ENCODE results near the gene SPATC1L. TPM values are rescaled to one million over a fixed set of nuclear protein-coding genes. Genes with fewer than 3 reads are reported as not detected.

SPATC1L gene
- 1 to 10 TPM; 1.1 to 9.4 (median 1.9) TPM for total RNA-seq

DNA sequence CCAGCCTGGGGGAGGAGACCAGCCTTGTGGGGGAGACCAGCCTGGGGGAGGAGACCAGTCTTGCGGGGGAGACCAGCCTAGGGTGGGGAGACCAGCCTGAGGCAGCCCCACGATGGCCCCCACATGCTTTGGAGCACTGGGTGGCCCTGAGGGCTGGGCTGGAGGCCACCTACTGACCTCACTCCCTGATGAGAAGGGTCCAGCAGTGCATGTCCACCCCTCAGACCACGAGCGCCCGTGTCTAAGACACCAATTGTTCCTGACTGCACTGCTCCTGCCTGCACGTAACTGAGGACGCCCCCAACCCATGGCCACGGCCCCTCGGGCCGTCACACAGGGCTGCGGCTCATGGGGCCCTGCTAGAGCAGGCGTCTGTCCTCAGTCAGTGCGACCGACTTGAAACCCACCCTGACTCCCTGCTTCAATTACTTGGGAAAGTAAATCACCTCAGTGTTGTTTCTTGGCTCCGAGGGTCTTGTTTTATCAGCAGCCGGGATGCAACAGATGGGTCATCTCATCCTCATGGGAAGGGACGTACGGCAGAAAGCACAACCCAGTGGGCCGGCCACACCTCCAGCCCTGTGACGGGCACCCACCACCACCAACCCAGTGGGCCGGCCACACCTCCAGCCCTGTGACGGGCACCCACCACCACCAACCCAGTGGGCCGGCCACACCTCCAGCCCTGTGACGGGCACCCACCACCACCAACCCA, at the start of gene SPATC1L:
Gene SPATC1L (minus strand): TSS at position 550 of the 715 bp plus-strand sequence. CDS start 1,643 bp downstream, outside the sequence.
- TF ChIP-seq, protein P1, sequence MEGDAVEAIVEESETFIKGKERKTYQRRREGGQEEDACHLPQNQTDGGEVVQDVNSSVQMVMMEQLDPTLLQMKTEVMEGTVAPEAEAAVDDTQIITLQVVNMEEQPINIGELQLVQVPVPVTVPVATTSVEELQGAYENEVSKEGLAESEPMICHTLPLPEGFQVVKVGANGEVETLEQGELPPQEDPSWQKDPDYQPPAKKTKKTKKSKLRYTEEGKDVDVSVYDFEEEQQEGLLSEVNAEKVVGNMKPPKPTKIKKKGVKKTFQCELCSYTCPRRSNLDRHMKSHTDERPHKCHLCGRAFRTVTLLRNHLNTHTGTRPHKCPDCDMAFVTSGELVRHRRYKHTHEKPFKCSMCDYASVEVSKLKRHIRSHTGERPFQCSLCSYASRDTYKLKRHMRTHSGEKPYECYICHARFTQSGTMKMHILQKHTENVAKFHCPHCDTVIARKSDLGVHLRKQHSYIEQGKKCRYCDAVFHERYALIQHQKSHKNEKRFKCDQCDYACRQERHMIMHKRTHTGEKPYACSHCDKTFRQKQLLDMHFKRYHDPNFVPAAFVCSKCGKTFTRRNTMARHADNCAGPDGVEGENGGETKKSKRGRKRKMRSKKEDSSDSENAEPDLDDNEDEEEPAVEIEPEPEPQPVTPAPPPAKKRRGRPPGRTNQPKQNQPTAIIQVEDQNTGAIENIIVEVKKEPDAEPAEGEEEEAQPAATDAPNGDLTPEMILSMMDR (IDR thresholded peaks at IDR 0.05; ENCODE audit: low read depth), result no peak

DNA sequence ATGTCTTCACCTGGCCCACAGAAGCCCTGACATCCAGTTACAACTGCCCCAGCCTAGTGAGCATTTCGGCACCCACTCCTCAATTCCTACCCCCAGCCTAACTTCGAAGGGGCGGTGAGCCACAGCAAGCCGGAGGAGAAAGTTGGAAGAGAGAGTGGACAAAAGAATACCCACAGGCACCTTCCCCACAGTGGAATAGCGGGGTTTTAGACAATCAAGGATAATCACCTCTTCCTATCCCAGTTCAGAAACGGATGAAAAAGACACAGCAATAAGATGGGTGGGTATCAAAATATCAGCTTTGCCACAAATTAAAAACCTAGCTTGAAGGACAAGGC, 45.6 kb upstream of the SPATC1L start:
- TF ChIP-seq, protein P1 (IDR thresholded peaks at IDR 0.05; ENCODE audit: low read depth), result no peak

DNA sequence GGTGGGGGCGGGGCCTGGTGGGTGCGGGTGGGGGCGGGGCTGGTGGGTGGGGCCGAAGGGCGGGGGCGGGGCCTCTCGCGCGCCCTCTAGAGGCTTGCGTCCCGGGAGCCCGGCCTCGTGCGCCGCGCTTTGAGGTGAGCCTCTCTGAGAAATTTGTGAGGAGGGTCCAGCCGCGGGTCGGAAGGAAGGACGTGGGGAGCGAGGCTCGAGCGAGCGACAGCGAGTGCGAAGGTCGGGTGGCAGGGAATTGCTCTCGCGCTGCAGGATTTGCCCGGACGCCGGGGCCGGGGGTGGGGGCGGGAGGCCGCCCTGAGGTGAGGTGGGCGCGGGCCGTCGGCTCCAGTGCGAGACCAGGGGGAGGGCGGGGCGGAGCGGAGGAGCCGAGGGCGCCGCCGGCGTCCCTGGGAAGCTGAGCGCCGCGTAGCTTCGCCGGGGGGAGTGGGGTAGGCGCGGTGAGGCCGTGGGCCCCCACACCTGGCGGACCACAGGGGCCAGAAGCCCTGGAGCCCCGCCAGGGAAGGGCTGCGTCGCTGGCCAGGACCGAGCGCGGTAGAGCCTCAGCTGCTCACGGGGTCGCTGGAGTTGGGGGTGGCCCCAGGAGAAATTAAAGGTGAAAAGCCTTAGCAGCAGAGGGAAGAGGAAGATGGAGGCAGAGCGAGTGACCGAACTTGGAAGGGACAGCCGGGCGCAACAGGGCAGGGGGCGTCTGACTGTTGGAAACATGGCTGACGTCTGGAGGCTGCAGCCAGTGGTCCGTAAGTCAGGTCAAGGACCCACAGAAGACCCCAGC, 45.1 kb upstream of the SPATC1L start:
- TF ChIP-seq, protein P1 (IDR thresholded peaks at IDR 0.05; ENCODE audit: low read depth), result no peak

DNA sequence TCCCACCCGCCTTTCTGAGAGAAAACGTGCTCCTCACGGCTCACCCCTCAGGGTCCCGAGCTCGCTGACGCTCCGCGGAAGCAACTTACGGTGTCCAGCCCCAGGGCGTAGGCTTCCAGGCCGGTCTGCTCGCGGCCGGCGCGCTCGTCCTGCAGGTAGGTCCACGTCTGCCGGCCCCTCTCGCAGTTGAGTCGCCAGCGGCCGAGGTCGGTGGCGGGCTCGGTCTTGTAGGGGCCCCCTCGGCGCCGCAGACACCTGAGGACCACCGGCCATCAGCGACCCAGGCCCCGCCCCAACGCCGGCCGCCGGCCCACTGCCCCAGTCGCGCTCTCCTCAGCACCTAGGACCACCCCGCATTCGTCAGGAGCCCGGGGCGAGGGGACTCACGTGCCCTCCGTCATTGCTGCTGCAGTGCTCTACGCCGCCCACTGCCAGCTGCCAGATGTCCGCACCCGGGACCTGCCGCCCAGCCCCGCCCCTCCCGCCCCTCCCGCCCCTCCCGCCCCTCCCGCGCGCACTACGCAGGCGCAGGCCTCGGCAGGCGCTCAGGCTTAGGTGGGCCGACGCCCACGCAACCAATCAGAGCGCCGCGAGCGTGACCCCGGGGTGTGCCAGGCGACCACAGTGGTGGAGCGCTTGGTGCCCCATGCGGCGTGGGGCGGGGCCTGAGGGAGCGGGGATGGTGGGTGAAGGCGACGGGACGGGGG, 44.2 kb upstream of the SPATC1L start, which contains the start of gene LSS:
Gene LSS (minus strand): TSS at position 430 of the 707 bp plus-strand sequence. CDS start 29 bp downstream, at position 401.
- TF ChIP-seq, protein P1 (IDR thresholded peaks at IDR 0.05; ENCODE audit: low read depth), result no peak

DNA sequence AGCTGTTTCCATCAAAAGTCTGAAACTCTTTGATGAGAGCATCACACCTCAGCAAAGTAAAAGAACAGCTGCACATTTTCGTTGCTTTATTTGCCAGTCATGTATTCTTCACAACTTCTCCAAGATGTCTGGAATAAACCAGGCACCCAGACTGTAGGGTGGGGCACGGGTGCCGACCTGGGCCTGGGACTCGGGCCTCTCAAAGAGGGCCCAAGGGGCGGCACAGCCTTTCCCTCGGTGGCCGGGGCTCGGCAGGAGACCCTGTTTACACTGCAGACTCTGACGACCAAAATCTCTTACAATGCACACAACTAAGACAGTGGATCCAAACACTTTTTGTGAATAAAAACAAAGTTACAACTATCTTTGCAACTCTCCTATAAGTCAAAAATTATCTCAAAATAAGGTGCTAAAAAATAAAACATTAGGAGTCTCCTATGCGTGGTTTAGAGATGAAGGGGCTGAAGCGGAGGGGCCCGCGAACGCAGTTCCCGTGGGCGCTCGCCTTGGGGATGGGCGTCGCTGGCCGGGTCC, 43.6 kb upstream of the SPATC1L start:
- TF ChIP-seq, protein P1 (IDR thresholded peaks at IDR 0.05; ENCODE audit: low read depth), result no peak

DNA sequence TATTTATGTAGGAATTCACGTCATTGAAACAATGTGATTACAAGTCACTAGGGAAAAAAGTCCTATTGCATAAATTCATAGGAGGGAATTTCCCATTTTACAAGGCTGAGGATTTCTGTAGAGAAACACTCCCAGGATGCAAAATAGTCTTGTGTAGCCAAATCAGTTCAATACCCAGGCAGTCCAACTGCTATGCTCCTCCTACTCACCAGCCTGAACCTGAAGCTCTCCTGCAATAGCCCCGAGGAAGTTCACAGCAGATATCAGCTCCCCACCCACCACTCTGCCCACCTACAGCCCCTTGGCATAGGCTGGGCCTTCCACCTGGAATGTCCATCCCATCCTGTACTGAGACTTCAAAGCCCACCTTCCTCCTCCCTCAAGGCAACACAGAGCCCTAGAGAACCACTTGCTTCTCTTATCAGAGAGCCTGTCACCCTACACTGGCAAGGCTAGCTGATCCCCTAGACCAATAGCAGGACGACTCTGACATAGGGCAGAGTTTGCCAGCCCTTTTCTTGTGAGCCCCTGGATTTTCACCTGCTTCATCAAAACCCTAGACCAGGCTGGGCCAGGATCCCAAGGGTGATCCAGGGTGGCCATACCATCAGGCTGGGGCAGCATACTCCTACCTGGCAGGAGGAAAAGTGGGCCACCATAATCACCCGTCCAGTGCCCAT, 42.8 kb upstream of the SPATC1L start:
- TF ChIP-seq, protein P1 (IDR thresholded peaks at IDR 0.05; ENCODE audit: low read depth), result no peak
